Measurements from ENCODE around the gene ATOH7.

GRCh38 chr10:68235581-68235980 lies 3.7 kb upstream of the ATOH7 start:
- TF ChIP-seq CTCF (IDR thresholded peaks at IDR 0.05) (no peak), POLR2A (IDR thresholded peaks at IDR 0.05; ENCODE audit: low read depth) (no peak), EP300 (IDR thresholded peaks at IDR 0.05) (no peak)

Measured in esophagus muscularis mucosa (tissue), 4 donors.